Stomach (tissue), 4 donors: Measurements from ENCODE around the gene DRAP1.

Source experiments
- CTCF ChIP-seq, 7 experiments: fragments of 450-650 bp in 4 of 7; fragments of 200-600 bp in 3 of 7; sonication (generic) in 3 of 7; IDR thresholded peaks; one replicate each; pipeline ENCODE4 v1.5.1; 2016 to 2019; ENCODE audit warnings: antibody characterized with exemption in 7 of 7, control low read depth in 2 of 7, mild to moderate bottlenecking in 1 of 7
- POLR2A ChIP-seq, 4 donors: fragments of 450-650 bp; IDR thresholded peaks; one replicate each; pipeline ENCODE4 v1.6.1; 2016; ENCODE audit warnings: antibody characterized with exemption in 4 of 4, control low read depth in 2 of 4, mild to moderate bottlenecking in 1 of 4, moderate library complexity in 1 of 4

GRCh38 chr11:65946655-65947054, 27.4 kb downstream of the DRAP1 start:
- no peak for TF ChIP-seq CTCF (IDR thresholded peaks at IDR 0.05)
- TF ChIP-seq POLR2A (IDR thresholded peaks at IDR 0.05), result no peak
